Hepatocyte (in vitro differentiated cells): ENCODE results near the gene CCDC142.

Source experiments
- EZH2 ChIP-seq: fragments of 200-600 bp; sonication (generic); IDR thresholded peaks from 2 replicates; pipeline ENCODE4 v1.6.1; 2016; ENCODE audit warnings: antibody characterized with exemption, mild to moderate bottlenecking, borderline replicate concordance
- TF ChIP-seq, protein P1 (sequence below): fragments of 200-600 bp; sonication (generic); IDR thresholded peaks from 2 replicates; pipeline ENCODE4 v1.5.1; 2016; ENCODE audit warnings: antibody characterized with exemption, mild to moderate bottlenecking; ENCODE audit not compliant: poor library complexity

DNA sequence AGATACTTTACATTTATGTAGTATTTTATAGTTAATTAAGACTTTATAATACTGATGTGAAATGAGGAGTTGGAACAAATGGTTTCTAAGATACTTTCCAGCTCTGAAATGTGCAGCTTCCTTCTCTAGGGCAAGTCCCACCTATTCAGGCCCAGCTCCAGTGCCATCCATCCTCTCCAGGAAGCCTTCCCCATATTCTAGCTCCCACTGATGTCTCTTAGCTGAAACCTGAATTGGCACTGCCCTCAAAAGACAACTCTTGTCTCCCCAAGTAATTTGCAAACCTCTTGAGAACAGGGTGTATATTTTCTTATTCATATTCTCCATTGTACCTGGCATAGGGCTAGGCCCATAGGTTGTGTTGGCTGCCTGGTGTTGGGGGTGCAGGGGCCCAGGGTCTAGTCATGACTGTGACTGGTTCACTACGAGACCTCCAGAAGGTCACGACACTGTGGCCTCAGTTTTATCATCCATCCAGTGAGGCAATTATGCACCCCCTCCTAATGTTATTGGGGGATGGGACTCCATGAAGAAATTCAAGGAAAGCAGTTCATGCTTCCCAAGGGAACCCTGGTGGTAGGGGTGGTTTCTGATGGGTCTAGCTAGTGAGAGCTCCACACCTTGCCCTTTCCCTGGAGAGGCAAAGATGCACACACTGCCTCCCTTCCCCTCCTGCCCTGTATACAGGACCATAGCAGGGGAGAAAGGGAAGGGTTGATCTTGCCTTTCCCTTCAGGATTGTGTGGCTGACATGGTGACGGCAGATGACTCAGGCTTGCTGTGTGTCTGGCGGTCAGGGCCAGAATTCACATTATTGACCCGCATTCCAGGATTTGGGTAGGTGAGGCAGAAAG, 58.4 kb downstream of the CCDC142 start:
- TF ChIP-seq, protein P1, sequence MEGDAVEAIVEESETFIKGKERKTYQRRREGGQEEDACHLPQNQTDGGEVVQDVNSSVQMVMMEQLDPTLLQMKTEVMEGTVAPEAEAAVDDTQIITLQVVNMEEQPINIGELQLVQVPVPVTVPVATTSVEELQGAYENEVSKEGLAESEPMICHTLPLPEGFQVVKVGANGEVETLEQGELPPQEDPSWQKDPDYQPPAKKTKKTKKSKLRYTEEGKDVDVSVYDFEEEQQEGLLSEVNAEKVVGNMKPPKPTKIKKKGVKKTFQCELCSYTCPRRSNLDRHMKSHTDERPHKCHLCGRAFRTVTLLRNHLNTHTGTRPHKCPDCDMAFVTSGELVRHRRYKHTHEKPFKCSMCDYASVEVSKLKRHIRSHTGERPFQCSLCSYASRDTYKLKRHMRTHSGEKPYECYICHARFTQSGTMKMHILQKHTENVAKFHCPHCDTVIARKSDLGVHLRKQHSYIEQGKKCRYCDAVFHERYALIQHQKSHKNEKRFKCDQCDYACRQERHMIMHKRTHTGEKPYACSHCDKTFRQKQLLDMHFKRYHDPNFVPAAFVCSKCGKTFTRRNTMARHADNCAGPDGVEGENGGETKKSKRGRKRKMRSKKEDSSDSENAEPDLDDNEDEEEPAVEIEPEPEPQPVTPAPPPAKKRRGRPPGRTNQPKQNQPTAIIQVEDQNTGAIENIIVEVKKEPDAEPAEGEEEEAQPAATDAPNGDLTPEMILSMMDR, result no peak
- no peak for TF ChIP-seq EZH2
